ENCODE measurements around the gene LTBP4.
A peak's percentile ranks its signal among the peaks of the same experiment; 100 is the strongest.

Gene LTBP4

DNA sequence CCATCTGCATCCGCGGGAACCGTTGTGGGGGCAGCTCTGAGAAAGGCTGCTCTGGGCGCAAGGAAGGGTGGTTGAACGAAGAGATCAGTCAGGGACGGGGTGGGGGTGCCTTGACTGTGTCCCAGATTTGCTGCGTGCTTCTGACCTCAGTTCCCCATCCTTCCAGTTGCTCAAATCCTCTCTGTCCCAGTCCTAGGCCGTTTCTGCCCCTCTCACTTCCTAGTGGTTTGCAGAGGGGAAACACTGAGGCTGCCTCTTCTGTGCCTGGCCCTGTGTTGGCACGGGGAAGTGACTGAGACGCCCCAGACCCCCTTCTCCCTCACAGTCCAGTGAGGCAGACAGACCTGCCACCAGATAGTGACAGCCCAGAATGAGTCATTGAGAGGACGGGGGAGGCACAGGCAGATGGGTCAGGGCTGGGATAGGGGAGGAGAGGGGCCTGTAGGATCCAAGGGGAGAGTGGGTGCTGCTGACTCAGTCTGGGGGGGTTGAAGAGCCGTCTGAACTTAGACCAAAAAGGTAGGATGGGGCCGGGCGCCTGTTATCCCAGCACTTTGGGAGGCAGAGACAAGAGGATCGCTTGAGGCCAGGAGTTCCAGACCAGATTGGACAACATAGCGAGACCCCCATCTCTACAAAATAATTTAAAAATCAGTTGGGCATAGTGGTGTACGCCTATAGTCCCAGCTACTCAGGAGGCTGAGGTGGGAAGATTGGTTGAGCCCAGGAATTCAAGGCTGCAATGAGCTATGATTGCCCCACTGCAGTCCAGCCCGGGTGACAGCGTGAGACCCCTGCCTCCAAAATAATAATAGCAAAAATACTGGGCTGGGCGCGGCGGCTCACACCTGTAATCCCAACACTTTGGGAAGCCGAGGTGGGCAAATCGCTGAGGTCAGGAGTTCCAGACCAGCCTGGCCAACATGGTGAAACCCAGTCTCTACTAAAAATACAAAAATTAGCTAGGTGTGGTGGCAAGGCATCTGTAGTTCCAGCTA is 62.8 kb downstream of the LTBP4 start:
- peak; percentile 31 for DNase-seq

DNA sequence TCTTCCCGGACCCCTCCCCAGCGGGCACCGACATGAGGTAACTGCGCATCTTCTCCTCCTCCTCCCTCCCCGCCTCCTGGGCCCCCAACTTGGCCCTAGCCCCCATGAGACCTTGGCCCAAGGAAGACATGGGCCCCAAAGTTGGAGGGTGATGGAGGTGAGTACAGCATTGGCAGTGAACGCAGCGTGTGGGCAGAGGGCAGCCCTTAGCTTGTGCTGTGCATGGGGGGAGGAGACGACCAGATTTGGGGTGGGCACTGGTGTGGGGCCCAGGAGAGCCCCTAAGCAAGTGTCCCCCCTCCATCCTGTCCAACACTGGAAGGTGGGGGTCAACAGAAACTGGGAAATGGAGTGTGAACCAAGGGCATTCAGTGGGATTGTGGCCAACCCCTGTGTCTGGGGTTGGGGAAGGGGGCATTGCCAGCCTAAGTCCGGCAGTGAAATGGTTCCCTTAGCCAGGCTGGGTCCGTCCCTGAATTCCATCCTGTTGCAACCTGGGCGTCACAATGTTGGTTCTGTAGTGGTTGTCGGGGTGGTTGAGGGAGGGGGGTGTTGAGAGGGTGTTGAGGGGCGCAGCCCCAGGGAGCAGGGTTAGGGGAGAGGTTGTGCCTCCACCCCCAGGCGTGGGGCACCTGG is 65.8 kb downstream of the LTBP4 start:
- no peak for DNase-seq

DNA sequence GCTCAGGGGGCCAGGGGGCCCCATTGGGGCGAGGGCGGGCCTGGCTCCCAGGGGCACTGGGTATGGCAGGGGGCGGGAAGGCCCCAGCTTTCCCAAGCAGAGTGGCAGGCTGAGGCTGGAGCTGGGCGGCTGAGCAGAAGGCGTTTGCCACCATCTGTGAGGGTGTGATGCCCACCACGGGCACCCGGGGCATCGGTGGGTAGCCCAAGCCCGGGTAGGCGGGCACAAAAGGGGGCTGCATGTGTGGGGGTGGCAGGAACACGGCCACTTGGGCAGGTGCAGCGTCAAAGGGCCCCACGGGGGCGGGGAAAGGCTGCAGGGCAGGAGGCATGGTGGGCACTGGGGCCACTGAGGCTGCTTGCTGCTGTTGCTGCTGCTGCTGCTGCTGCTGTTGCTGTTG is 66.4 kb downstream of the LTBP4 start:
- no peak for DNase-seq

- no peak for DNase-seq
These were observed 67.9 kb downstream of the LTBP4 start for GRCh38 chr19:40668991-40669614.

- DNase-seq, result no peak
These were observed 70.2 kb downstream of the LTBP4 start for GRCh38 chr19:40671404-40671803.

DNA sequence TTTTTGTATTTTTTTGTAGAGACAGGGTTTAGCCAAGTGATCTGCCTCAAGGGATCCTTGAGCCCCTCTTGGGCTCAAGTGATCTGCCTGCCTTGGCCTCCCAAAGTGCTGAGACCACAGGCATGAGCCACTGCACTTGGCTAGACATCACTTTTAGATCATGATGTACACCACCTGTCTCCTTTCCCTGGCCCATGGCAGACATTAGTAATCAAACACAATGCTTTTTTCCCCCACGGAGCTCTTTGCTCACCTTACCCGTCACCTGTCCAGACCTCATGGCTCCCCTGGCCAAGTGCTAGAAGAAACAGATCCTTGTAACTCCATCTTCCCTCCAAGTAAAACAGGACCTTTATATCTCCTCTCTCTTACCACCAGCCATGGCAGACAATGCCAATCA is 70.9 kb downstream of the LTBP4 start:
- DNase-seq, result no peak

DNA sequence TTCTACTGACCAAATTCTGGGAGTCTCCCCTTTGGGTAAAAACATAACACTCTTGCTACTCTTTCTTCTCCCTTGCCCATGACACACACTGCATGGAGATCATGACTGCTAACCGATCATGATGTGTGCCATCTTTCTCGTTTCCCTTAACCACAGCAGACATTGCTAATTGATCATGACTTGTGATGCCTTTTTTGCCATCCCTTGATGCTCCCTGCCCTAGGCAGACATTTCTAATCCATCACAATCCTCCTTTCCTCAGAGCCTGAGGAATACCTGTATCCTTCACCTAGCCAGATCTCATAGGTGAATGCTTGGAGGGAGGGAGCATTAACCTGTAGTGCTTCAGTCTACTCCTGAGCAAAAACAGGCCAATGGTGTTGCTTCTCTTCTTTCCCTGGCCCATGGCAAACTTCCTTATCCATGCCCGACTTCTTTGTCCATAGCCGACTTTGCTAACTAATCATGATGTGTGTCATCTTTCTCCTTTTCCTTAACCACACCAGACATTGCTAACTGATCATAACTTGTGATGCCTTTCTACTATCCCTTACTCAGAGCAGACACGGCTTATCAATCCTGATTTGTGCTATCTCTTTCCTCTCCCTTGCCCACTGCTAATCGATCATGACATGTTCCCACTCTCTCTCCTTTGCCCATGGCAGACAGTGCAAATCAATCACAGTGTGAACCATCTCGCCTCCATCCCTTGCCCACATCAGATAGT is 71.6 kb downstream of the LTBP4 start:
- DNase-seq, result no peak

- no peak for DNase-seq
These were observed 72.2 kb downstream of the LTBP4 start for GRCh38 chr19:40673397-40673796.

- no peak for DNase-seq
These were observed 73.1 kb downstream of the LTBP4 start for GRCh38 chr19:40674291-40674690.

- no peak for DNase-seq
These were observed 76.0 kb downstream of the LTBP4 start for GRCh38 chr19:40677156-40677555.

Data from fibroblast of skin of abdomen (primary cell).